Right cardiac atrium (tissue), 5 donors: ENCODE results near the gene TTC7B. TPM values are rescaled to one million over a fixed set of nuclear protein-coding genes. Genes with fewer than 3 reads are reported as not detected.

Experiments
- ATAC-seq, 2 donors: fragments of 200-7000 bp; cut with Tn5 transposase; one replicate each; pipeline versions ENCODE4 v1.8.0 to v1.9.1; 2020; ENCODE audit warnings: moderate library complexity in 2 of 2, mild to moderate bottlenecking in 1 of 2
- DNase-seq, 3 donors: peaks; one replicate each; pipeline ENCODE4 v3.0.0-alpha.2; 2020
- H3K27ac ChIP-seq: one replicate; pipeline ENCODE4 v1.5.1; 2013; ENCODE audit warnings: mild to moderate bottlenecking, low read length, control low read depth, moderate library complexity
- H3K27me3 ChIP-seq: one replicate; pipeline ENCODE4 v1.6.1; 2013; ENCODE audit not compliant: control insufficient read depth, insufficient read depth
- H3K4me1 ChIP-seq: one replicate; pipeline ENCODE4 v1.6.1; 2013; ENCODE audit warnings: low read length; ENCODE audit not compliant: control insufficient read depth, insufficient read depth
- H3K4me3 ChIP-seq: one replicate; pipeline ENCODE4 v1.5.1; 2013; ENCODE audit warnings: low read length, control low read depth
- H3K9me3 ChIP-seq: one replicate; pipeline ENCODE4 v1.6.1; 2013; ENCODE audit warnings: low read length; ENCODE audit not compliant: control insufficient read depth
- WGBS: extraction: QIAGEN DNeasy Blood & Tissue Kit; methylation state at CpG from one replicate; pipeline ENCODE4 v1.1.7; 2013; 5-methylcytosine and 5-hydroxymethylcytosine counted together
- intact Hi-C, 4 donors: fragments of 100-400 bp; cut with DNase I; formaldehyde crosslinking; loops; one replicate each; pipeline versions ENCODE4 v1.11.0 to v1.14.0; 2022 to 2023
- polyA plus RNA-seq: library from polyadenylated mRNA; stranded (reverse); fragments of 200-250 nt; gene quantifications from one replicate; pipeline ENCODE4 v1.2.3, GENCODE V29; 2013
- total RNA-seq, 4 donors: library from RNA; stranded (reverse); fragmentation: NEBNext Ultra II Directional; extraction: Animal tissue kit (Norgen Biotek cat#: 25700); gene quantifications; one replicate each; pipeline ENCODE4 v1.2.1, GENCODE V29; 2021
- donor health status: healthy with polysubstance abuse.
- donor health status: DM: no; HTN: yes; CAD: no.
- donor health status: DM: no; HTN: no; CAD: no.
- donor health status: DM: no; HTN: yes; CAD: no; lungs with severe emphysema.
- donor health status: DM: yes; HTN: yes; CAD: no.

The TTC7B gene
- total and polyA plus RNA-seq, 5 donors = 38.1 to 88.7 (median 82.8) TPM

DNA sequence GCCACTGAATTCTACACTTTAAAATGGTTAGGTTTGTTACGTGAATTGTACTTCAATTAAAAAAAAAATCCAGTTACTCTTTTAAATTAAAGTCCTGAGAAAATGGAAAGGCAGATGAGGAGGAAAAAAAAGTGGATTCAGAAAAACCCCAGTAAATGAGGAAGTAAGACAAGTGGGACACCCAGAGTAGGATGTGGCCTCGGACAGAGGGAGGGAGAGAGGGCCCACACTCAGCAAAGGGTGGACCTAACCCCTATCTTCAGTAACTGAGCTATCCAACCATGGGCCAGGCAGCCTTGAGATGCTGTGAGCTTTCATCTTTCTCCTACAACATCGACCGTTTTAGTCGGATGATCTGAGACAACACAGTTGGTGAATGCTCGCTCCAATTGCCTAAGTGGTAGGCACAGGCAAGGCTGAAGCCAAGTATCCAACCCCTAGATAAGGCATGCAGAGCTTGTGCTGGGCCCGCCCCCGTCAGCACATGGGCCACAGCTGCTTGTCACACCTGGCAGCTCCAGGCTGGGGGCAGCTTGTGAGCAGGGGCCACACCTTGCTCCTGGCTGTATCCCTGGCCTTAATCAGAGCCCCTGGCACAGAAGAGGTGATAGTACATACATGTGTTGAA is 142.1 kb downstream of the TTC7B start:
- intact Hi-C loops = no loop called here
- no peaks in the 10 kb centered on the region for H3K27me3 ChIP-seq
- ATAC-seq (peak; percentile 45 to 46), DNase-seq (peak in 1 of 3 donors; percentile 58)
- no peaks in the 10 kb centered on the region for H3K9me3 ChIP-seq
- H3K4me1 ChIP-seq = peaks cover 2% of the 10 kb centered on the region
- no peak overlapping the region for H3K4me3 ChIP-seq
- H3K27ac ChIP-seq = no peak overlapping the region
- WGBS = 76% methylated on average over 8 of the region's 8 CpGs

- ATAC-seq (peak; percentile 26 to 59), DNase-seq (no peak)
- Histone ChIP-seq H3K4me1 (peaks cover 2% of the 10 kb centered on the region), H3K27me3 (no peaks in the 10 kb centered on the region), H3K9me3 (no peaks in the 10 kb centered on the region), H3K27ac (no peak overlapping the region), H3K4me3 (no peak overlapping the region)
- intact Hi-C loops = no loop called here
- 59% methylated on average over 10 of the region's 10 CpGs for WGBS
Measured at GRCh38 chr14:90671382-90672234, 144.6 kb downstream of the TTC7B start.

- H3K4me1 ChIP-seq = peaks cover 5% of the 10 kb centered on the region
- no peaks in the 10 kb centered on the region for H3K9me3 ChIP-seq
- no peaks in the 10 kb centered on the region for H3K27me3 ChIP-seq
- intact Hi-C loops = no loop called here
- ATAC-seq (no peak), DNase-seq (no peak)
- WGBS = 97% methylated on average over 1 of the region's 1 CpG
- H3K4me3 ChIP-seq = no peak overlapping the region
- H3K27ac ChIP-seq = no peak overlapping the region
Measured at GRCh38 chr14:90669731-90670130, 146.5 kb downstream of the TTC7B start.

- Histone ChIP-seq H3K4me1 (peaks cover 10% of the 10 kb centered on the region), H3K9me3 (no peaks in the 10 kb centered on the region), H3K4me3 (no peak overlapping the region), H3K27ac (no peak overlapping the region), H3K27me3 (no peaks in the 10 kb centered on the region)
- intact Hi-C loops = no loop called here
- ATAC-seq (no peak), DNase-seq (no peak)
- WGBS = 89% methylated on average over 3 of the region's 3 CpGs
Measured at GRCh38 chr14:90666571-90666970, 149.7 kb downstream of the TTC7B start.

GRCh38 chr14:90665321-90666000 is 150.8 kb downstream of the TTC7B start:
- Histone ChIP-seq H3K27ac (no peak overlapping the region), H3K4me3 (no peak overlapping the region)
- intact Hi-C loops = no loop called here

GRCh38 chr14:90664911-90665310 is 151.3 kb downstream of the TTC7B start:
- intact Hi-C loops = no loop called here
- DNase-seq (no peak), ATAC-seq (peak; percentile 7 to 63)
- Histone ChIP-seq H3K4me3 (no peak overlapping the region), H3K27ac (peak overlapping the region; percentile 85), H3K4me1 (peaks cover 14% of the 10 kb centered on the region), H3K27me3 (no peaks in the 10 kb centered on the region), H3K9me3 (no peaks in the 10 kb centered on the region)
- WGBS = 53% methylated on average over 1 of the region's 1 CpG

More at GRCh38 chr14:90665321-90666000, 150.8 kb downstream of the TTC7B start:
- peak; percentile 46 to 68 for ATAC-seq
- Histone ChIP-seq H3K9me3 (no peaks in the 10 kb centered on the region), H3K27me3 (no peaks in the 10 kb centered on the region), H3K4me1 (peaks cover 14% of the 10 kb centered on the region)
- 46% methylated on average over 9 of the region's 9 CpGs for WGBS
- peak in 2 of 3 donors; percentile 44 to 66 for DNase-seq

- WGBS = 74% methylated on average over 5 of the region's 5 CpGs
- no peak overlapping the region for H3K27ac ChIP-seq
- ATAC-seq (no peak), DNase-seq (no peak)
- H3K4me3 ChIP-seq = no peak overlapping the region
- intact Hi-C loops = no loop called here
- H3K9me3 ChIP-seq = no peaks in the 10 kb centered on the region
- peaks cover 14% of the 10 kb centered on the region for H3K4me1 ChIP-seq
- H3K27me3 ChIP-seq = no peaks in the 10 kb centered on the region
Measured at GRCh38 chr14:90663680-90664079, 152.6 kb downstream of the TTC7B start.

GRCh38 chr14:90663140-90663539 is 153.1 kb downstream of the TTC7B start:
- 91% methylated on average over 5 of the region's 5 CpGs for WGBS
- no peak for ATAC-seq
- no peak for DNase-seq
- no peaks in the 10 kb centered on the region for H3K27me3 ChIP-seq
- H3K4me1 ChIP-seq = peaks cover 14% of the 10 kb centered on the region
- no peaks in the 10 kb centered on the region for H3K9me3 ChIP-seq
- no peak overlapping the region for H3K27ac ChIP-seq
- H3K4me3 ChIP-seq = no peak overlapping the region
- intact Hi-C loops = no loop called here

GRCh38 chr14:90661866-90662265 is 154.4 kb downstream of the TTC7B start:
- no peak overlapping the region for H3K4me3 ChIP-seq
- no peaks in the 10 kb centered on the region for H3K27me3 ChIP-seq
- no peak for DNase-seq
- no peaks in the 10 kb centered on the region for H3K9me3 ChIP-seq
- WGBS = 65% methylated on average over 7 of the region's 7 CpGs
- intact Hi-C loops = no loop called here
- H3K27ac ChIP-seq = peak overlapping the region; percentile 15
- peaks cover 14% of the 10 kb centered on the region for H3K4me1 ChIP-seq
- ATAC-seq = no peak

DNA sequence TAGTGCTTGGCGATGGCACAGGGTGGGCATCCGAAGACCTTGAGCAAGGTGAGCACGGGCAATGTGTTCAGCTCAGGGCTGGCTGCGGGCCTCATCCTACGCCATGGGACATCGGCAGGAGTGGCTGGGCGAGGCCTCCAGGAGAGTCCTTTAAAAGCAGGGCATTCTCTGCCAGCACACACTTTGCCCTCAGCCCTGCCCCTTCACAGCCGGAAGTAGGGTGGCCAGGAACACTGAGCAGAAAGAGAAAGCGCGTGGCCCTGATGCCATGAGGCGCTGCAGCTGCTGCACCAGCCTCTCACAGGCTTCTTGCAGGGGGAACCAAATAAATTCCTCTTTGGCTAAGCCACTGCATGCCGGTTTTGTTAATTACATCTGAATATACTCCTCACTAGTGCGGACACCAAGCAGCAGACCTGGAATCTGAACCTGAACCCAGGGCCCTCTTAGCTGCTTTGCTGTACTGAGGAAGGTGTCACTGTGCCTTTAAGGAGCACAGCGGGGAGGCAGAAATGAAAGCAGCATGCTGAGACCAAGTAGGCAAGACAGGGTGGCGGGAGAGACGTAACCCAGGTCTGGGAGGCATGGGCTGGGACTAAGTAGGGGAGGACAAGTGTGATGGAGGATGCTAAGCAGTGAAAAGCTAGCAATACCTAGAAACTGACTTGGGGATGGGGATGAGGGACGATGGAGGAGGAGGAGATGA is 155.2 kb downstream of the TTC7B start:
- WGBS = 78% methylated on average over 17 of the region's 17 CpGs
- H3K4me1 ChIP-seq = peaks cover 14% of the 10 kb centered on the region
- no peak overlapping the region for H3K27ac ChIP-seq
- H3K27me3 ChIP-seq = no peaks in the 10 kb centered on the region
- peak in 1 of 3 donors; percentile 68 for DNase-seq
- intact Hi-C loops = no loop called here
- H3K4me3 ChIP-seq = no peak overlapping the region
- no peaks in the 10 kb centered on the region for H3K9me3 ChIP-seq
- ATAC-seq = peak; percentile 31 to 60
